ENCODE results near the gene DOCK4.
"Not testable (repeated sequence)": the region's sequence is repeated elsewhere in the genome, so short reads cannot be mapped to it uniquely, and the experiment has no call there.

Gene DOCK4

DNA sequence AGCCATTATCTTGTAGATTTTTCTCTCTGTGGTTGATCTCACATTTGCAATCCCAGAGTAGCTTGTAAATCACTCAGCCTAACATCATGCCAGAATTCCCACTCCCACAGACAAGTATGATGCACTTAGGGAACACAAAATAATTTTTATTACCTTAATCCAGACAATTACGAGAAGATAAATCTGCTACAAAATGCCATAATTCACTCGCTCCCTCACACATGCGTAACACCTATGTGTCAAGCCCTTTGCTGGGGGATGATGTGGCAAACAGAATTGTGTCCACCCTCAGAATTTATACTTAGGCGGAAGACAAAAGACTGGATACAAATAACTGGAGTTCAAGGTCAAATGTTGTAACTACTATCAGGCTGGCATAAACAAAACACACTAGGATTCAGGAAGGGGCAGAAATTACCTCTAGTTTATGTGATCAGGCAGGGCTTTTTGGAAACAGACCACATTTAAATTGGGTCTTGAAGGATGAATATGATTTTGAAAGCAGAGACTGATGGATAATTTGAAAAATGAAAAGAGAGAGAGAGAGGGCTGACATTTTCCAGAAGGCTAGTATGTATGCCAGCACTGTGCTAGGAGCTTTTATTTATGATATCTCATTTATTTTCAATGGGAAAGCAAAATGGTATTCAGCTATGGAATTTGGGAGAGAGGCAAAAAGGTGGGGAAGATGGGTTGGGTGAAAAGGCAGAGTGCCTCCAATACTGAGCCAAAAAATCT is 69.8 kb downstream of the DOCK4 start:
- no peak for DNase-seq (ENCODE audit: low spot score)

DNA sequence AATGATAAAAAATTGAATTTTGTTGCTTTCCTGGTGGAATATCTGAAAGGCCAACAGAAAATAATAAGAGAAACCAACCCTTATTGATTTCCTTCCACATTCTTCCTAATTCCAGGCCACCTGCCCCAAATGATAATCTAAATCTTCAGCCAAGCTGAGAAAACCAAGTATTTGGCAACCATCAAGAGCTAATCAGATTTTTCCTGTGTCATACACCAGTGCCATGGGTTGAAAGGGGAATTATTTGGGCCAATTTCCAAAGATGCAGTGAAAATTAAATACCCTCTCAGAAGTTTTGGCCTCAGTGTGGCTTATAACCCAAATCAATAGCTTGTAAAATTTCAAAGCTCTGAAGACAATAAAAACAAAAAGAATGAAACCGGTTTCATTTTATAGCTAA is 70.4 kb downstream of the DOCK4 start:
- DNase-seq (ENCODE audit: low spot score): no peak

DNA sequence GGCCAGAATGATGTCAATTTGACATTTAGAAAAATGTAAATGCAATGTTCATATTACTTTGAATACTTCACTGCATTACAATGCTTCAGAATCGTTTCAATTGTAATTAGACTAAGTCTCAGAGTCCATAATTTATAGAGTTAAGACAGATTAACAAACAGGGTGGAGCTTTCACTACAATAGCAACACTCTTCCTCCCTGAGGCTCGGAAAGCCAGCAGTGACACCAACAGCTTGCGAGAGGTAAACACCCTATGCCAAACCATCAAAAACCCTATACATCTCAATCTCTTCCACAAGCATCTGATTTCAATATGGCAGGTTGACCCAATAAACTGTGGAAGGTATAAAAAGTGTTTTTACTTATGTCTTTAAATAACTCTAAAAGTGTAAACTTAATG is 72.2 kb downstream of the DOCK4 start:
- DNase-seq (ENCODE audit: low spot score): no peak

DNA sequence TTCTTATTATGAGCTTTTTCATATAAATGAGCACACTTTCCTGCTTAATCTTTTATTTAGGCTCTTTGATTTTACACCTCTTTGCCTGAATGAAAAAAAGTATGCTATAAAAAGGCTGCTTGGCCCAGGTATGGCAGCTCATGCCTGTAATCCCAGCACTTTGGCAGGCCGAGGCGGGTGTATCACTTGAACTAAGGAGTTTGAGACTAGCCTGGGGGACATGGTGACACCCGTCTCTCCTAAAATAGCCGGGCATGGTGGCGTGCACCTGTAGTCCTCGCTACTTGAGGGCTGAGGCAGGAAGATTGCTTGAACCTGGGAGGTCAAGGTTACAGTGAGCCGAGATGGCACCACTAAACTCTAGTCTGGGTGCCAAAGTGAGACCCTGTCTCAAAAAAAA is 72.9 kb downstream of the DOCK4 start:
- DNase-seq (ENCODE audit: low spot score): no peak

DNA sequence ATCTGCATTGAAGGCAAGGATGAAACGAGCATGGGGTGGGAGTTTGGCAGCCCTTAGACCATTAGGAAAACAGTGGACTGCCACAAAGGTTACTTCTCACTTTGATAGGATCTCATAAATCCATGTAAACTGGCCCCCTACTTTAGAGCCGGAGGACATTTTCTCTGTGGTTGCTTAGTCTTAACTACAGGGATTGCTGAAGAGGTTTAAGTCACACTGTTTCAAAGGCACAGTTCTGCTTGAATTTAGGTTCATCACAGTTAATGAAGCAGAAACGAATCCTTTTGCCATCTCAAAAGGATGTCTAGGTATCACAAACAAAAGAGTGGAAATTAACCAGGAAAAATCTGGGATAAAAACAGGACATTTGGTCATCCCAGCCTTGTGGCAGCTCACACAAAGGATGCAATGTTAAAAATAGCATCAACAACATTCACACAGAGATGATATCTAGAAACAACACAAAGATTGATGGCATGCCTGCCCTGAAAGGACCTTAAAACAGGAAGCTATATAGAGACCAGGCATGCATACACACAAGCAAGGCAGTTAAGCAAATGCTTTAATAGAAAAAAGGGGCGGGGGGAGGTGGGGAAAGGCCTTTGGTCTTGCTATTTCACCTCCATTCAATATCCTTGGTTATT is 74.0 kb downstream of the DOCK4 start:
- no peak for DNase-seq (ENCODE audit: low spot score)

DNA sequence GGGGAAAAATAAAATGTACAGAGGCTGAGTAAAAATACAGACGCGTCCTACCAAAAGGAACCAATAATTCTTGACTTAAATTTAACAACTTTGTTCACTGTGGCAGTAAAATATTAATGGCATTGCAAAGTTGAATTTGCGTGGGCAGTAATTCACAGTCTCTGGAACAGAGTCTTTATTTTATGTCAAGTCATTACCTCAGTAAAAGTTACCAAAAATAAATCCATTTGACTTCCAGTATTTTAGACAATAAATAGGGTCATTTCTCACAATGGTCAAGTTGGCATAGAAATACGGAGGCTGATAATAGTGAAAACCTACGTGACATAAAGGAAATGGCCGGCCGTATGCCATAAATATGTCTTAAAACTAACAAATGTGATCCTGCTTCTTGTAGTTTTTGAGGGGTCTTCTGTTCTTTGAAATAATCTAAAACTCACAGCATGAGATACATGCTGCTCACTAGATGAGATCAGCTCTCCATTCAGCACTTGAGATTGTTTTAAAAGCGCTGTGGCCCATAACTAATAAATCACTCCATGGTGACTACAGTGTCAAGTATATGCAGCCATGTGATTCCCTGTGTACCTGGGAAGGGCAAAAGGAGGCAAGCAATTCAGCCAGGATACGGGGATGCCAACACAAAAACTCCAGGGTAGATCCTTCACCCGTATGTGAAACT is 75.3 kb downstream of the DOCK4 start:
- DNase-seq (ENCODE audit: low spot score): no peak

DNA sequence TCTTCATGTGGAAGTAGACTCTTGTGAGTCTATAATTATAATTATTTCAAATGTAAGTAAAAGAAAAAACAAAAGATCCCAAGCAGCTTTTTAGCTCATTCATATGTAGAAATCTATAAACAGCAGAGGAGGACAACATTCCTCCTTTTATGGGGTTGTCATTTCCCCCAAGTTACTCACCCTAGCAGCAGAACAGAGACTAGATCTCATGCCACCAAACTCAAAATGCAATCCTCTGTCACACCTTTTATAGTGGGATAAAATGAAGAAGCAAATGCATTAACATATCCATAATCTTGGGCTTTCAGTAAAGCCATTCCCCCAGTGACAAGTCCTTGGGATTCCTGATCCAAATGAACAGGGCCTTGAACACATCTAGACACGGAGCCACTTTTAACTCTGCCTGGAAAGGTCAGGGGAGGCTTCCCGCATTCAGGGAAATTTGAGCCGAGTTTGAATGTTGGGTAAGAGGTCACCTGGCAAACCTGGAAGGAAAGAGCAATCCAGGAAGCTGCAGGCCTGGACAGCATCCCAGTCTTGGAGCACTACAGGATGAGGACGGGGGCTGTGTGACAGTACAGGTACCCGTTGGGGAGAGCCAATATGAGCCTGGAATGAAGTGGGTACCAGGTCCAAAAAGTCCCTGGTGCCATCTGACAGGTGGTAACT is 76.4 kb downstream of the DOCK4 start:
- no peak for DNase-seq (ENCODE audit: low spot score)

DNA sequence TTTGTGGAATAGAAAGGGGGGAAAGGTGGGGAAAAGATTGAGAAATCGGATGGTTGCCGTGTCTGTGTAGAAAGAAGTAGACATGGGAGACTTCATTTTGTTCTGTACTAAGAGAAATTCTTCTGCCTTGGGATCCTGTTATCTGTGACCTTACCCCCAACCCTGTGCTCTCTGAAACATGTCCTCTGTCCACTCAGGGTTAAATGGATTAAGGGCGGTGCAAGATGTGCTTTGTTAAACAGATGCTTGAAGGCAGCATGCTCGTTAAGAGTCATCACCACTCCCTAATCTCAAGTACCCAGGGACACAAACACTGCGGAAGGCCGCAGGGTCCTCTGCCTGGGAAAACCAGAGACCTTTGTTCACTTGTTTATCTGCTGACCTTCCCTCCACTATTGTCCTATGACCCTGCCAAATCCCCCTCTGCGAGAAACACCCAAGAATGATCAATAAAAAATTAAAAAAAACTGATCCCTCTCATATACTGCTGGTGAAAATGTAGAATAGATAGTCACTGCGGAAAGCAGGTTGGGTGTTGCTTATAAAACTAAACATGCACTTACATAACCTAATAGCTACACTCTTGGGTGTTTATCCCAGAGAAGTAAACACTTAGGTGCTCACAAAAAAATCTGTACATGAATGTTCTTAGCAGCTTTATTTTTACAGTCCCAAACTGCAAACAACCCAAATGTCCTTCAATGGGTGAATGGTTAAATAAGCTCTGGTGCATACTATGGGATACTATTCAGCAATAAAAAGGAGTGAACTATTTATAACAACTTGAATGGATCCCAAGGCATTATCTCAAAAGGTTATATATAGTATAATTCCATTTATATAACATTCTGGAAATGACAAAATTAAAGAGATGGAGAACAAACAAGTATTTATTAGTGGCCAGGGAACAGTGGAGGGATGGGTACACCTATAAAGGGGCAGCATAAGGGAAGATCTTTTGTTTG is 77.5 kb downstream of the DOCK4 start:
- not testable (repeated sequence) for DNase-seq (ENCODE audit: low spot score)

DNA sequence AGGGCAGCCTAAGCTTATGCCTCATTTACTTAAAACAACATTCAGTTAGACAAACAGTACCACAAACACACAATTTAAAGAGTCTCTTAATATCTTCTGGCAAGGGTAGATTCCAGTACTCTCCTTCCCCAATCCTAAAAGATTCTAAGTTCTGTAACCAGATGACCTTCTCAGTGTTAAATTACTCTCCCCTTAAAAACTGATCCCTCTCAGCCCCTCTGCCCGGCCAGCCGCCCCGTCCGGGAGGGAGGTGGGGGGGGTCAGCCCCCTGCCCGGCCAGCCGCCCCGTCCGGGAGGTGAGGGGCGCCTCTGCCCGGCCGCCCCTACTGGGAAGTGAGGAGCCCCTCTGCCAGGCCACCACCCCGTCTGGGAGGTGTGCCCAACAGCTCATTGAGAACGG is 78.2 kb downstream of the DOCK4 start:
- DNase-seq (ENCODE audit: low spot score): not testable (repeated sequence)

DNA sequence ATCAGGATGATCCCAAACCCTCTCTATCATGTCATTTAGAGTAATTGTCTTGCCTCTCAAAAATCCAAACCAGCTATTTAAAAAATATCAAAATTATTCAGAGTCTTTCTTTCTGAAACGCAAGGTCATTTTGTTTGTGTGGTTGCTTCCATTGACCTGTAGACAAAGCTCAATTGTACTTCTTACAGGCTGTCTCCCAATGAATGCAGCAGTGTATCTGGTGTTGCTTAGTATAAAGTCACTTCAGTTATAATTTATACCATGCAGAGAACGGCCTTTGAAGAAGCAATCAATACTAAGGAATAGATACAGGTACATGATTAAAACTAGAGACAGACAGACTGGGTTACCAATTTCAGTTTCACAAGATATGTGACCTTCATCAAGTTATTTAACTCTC is 80.9 kb downstream of the DOCK4 start:
- DNase-seq (ENCODE audit: low spot score): no peak

DNA sequence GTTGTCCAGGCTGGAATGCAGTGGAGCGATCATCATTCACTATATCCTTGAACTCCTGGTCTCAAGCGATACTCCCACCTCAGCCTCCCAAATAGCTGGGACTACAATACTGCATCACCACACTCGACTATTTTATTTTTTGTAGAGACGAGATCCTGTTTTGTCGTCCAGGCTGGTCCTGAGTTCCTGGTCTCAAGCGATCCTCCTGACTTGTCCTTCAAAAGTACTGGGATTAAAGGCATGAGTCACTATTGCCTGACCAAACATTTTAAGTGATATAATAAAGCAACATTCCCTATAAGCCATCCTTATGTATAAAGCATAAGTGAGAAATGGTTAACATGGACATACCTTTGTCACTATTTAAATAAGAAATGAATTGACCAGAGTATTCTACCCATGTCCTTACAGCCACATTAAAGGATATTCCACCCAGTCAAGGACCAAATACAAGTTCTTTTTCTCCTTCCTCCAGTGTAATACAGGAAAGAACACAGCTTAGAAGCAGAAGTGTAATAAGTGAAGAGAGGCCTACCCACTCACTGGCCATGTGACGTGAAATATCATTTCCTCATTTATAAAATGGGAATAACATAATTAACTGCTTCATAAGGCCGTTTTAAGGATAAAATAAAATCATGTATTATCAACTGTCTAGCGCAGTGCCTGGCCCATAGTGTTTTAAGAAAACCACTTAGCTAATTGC is 82.0 kb downstream of the DOCK4 start:
- DNase-seq (ENCODE audit: low spot score): no peak

DNA sequence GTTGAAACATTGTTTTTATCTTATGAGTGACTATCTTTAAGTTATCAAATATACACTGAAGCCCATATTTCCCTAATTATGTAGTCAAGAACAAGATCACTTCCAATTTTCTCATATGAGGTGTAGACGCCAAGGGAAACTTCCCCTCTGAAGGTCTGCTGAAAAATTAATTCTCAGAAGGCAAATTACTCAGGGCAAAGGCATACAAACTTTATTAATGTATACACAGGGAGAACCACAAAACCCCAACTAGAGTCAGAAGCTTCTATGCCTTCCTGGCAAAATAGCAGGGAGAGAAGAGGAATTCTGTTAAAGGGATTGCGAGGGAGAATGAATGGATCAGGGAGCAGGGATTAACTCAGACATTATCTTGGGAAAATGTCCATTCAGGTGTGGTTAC is 83.4 kb downstream of the DOCK4 start:
- no peak for DNase-seq (ENCODE audit: low spot score)

DNA sequence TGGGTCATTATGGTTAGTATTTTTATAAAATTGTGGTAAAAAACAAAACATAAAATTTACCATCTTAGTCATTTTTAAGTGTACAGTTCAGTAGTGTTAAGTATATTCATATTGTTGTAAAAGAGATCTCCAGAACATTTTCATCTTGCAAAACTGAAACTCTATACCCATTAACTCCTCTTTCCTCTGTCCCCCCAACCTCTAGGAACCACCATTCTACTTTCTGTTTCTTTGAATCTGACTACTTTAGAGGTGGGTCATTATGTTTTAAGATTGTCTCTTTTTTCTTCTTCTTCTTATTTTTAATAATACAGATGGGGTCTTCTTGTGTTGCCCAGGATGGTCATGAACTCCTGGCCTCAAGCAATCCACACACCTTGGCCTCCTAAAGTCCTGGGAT is 84.1 kb downstream of the DOCK4 start:
- no peak for DNase-seq (ENCODE audit: low spot score)

DNA sequence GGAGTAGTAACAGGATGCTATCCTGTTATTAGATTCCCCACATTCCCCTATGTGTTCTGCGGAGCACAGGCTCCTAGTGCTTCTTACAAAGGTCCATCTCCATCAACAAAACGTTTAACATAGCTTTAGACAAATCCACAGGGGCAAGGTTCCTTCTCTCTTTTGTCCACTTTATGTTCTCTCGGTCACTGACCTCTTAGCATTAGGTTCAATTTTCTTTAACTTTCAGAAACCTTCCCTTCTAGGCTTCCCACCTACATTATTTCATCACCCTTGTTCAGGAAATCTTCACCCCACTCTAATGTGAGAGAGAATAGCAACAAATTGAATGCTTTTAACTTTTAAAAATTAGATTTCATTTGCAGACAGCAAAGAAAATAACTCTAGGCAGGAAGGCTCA is 84.9 kb downstream of the DOCK4 start:
- DNase-seq (ENCODE audit: low spot score): no peak

DNA sequence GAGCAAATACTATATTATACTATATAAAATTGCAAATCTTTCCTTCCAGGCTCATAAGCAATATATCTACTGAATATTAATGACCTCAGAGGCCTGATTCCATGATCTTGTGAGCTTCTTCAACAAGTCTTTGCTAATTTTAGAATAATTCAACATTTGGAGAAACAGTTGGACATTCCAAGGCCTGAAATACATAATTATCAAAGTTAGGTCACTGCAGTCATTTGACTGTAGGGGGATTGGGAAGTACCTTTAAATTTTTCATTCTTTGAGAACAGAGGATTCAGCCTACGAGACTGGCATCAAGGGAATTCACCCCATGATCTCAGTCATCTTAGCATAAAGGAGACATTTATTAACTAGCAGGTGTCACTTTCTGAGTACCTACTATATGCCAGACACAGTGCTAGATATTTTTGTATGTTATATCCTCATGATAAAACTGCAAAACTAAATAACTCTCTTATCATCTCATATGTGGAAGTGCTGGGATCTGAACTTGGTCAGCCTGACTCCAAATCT is 85.4 kb downstream of the DOCK4 start:
- no peak for DNase-seq (ENCODE audit: low spot score)

DNA sequence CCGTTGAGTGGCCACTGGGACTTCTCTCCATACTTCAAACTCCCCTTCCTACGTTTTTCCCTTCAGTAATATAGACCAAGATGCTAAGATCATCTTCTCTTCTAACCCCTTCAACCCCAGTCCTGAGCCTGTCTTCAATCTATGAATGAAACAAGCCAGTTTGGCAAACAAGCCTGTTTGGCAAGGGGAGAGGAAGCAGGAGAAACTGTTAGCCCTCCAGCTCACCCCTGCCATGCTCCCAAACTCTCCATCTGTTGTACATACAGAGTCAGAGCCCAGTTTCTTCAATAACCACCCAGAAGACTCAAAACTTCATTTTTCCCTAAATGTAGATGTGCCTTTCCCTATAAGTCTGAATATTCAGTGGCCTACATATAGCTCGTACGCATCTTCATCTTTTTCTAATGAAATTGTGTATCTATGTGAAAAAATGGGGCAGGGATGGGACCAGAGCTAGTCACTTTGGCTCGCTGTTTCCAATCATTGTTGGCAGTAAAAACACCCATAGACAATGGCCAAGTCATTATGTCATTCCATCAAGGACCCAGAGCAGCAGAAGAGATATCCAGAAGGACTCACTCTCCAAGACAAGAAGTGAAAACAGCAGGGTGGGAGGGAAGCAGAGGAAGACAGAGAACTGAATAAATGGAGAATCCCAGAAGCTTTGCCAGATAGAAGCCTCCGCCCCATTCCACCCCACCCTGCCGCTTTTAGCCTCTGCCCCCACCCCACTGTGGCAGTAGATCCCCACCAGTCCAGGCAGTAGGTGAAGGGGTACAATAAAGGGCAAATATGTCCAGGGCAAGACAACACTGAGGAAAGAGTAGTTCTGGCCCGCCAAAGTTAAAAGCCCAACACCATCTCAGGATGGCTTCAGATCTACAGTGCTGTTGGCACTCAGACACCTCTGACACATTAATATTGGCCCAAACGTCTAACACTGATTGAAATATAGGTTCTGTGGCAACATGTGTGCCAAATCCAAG is 87.3 kb downstream of the DOCK4 start:
- no peak for DNase-seq (ENCODE audit: low spot score)

DNA sequence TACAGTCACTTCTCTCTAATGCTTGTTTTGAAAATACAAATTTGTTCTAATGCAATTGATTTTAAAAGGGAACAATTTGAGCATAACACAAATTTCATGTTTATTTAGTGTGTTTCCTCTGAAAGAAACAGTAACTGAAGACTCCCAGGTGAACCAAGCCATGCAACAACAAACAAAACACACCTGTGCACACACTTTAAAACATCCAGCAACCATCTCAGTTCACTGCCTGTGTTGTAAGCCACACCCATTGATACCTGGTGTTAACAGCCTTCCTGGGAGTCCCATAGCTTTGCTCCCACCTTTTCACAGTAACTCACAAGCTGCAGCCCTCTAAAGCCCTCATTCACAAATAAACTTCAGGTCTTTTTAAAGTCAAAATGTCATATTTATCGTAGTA is 89.3 kb downstream of the DOCK4 start:
- no peak for DNase-seq (ENCODE audit: low spot score)

DNA sequence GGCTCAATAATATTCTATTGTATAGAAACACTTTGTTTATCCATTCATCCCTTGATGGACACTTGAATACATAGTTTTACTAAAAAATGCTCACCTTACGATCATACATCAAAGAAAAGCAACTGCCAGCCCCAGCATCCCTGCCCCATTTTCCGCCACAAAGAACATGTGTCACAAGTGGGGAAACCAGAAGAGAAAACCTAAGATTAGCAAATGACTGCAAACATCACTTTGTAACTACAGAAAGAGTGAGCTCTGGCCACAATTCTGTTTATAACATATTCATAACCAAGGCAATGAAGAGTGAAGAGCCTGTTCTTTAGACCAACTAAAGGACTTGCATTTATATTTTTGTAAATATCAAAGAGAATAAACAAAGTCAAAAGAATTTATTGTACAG is 89.8 kb downstream of the DOCK4 start:
- no peak for DNase-seq (ENCODE audit: low spot score)

DNA sequence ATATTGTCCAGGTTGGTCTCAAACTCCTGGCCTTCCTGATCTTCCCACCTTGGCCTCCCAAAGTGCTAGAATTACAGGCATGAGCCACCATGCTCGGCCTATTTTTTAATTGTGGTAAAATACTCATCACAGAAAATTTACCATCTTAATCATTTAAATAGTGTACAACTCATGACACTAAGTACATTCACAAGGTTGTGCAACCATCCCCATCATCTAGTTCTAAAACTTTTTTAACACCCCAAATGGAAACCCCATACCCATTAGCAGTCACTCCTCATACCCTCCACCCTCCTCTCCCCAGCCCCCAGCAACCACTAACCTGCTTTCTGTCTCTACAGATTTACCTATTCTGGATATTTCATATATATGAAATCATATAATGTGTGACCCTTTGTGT is 90.3 kb downstream of the DOCK4 start:
- DNase-seq (ENCODE audit: low spot score): no peak
